K562 (cell line): ENCODE measurements around the gene KCNK4. TPM values are rescaled to one million over a fixed set of nuclear protein-coding genes. Genes with fewer than 3 reads are reported as not detected.

Experiments
- DACH1 ChIP-seq: fragments of 450-650 bp; IDR thresholded peaks from 2 replicates; pipeline ENCODE4 v1.6.1; 2018; ENCODE audit not compliant: partially characterized antibody
- ETV5 ChIP-seq: sonication (generic); formaldehyde crosslinking; IDR thresholded peaks from 2 replicates; pipeline ENCODE4 v1.4.0; 2020; ENCODE audit warnings: low read depth, mild to moderate bottlenecking, missing genetic modification reagents
- GTF2E2 ChIP-seq: fragments of 200-800 bp; sonication (Bioruptor generic); IDR thresholded peaks from 2 replicates; pipeline ENCODE4 v1.6.1; 2016; ENCODE audit warnings: missing genetic modification characterization, missing compliant biosample characterization
- HIVEP1 ChIP-seq: fragments of 250-450 bp; sonication (Bioruptor Pico); IDR thresholded peaks from 2 replicates; pipeline ENCODE4 v1.4.0; 2020; ENCODE audit warnings: mild to moderate bottlenecking
- KAT7 ChIP-seq: sonication (generic); formaldehyde crosslinking; IDR thresholded peaks from 2 replicates; pipeline ENCODE4 v1.8.0; 2022; ENCODE audit warnings: missing genetic modification reagents, mild to moderate bottlenecking, borderline replicate concordance
- MAFF ChIP-seq: IDR thresholded peaks from 2 replicates; pipeline ENCODE4 v1.6.1; 2012; ENCODE audit warnings: low read length, improper control_type of control experiment
- MGA ChIP-seq: fragments of 450-650 bp; IDR thresholded peaks from 2 replicates; pipeline ENCODE4 v1.6.1; 2016; ENCODE audit warnings: mild to moderate bottlenecking, moderate library complexity
- PHB ChIP-seq: fragments of 250-450 bp; sonication (Bioruptor Pico); IDR thresholded peaks from 2 replicates; pipeline ENCODE4 v1.5.0; 2021
- POLR2AphosphoS2 ChIP-seq: IDR thresholded peaks from 2 replicates; pipeline ENCODE4 v1.6.1; 2012; ENCODE audit warnings: low read length, improper control_type of control experiment
- PTRF ChIP-seq: fragments of 450-650 bp; IDR thresholded peaks from 2 replicates; pipeline ENCODE4 v1.6.1; 2016; ENCODE audit warnings: mild to moderate bottlenecking, missing genetic modification characterization, missing compliant biosample characterization
- SAFB2 ChIP-seq: fragments of 200-400 bp; formaldehyde crosslinking; IDR thresholded peaks from 2 replicates; pipeline ENCODE4 v1.6.1; 2018; ENCODE audit warnings: borderline replicate concordance, low read length, low read depth, moderate library complexity; ENCODE audit not compliant: severe bottlenecking
- STAT5A ChIP-seq: IDR thresholded peaks from 2 replicates; pipeline ENCODE4 v1.6.1; 2012; ENCODE audit warnings: low read length, inconsistent platforms, borderline replicate concordance
- TCF7 ChIP-seq: sonication (generic); IDR thresholded peaks from 2 replicates; pipeline ENCODE4 v1.6.1; 2016; ENCODE audit warnings: antibody characterized with exemption, borderline replicate concordance
- VEZF1 ChIP-seq: fragments of 200-800 bp; sonication (Bioruptor generic); IDR thresholded peaks from 2 replicates; pipeline ENCODE4 v1.6.1; 2017; ENCODE audit warnings: missing genetic modification characterization, missing compliant biosample characterization
- ZFX ChIP-seq: sonication (generic); formaldehyde crosslinking; IDR thresholded peaks from 2 replicates; pipeline ENCODE4 v1.8.0; 2022; ENCODE audit warnings: mild to moderate bottlenecking, missing genetic modification reagents, moderate library complexity
- ZNF384 ChIP-seq: IDR thresholded peaks from 2 replicates; pipeline ENCODE4 v1.6.1; 2012; ENCODE audit warnings: low read depth, low read length, improper control_type of control experiment
- polyA plus RNA-seq, 8 experiments: library from polyadenylated mRNA; depleted of rRNA in 4 of 8; stranded (reverse) in 5 of 8; unstranded in 3 of 8; fragments of >200 nt; fragmentation: Nextera tagmentation in 2 of 8; fragmentation: Illumina TruSeq in 1 of 8; extraction: Ambion mirVana in 2 of 8; extraction: Trizol in 1 of 8; gene quantifications; 2 replicates each; pipeline versions ENCODE4 v1.2.1 to v1.2.3, GENCODE V29; 2011 to 2014; ENCODE audit warnings: inconsistent platforms in 1 of 8, missing spikeins in 1 of 8
- total RNA-seq, 7 experiments: library from RNA; depleted of rRNA in 6 of 7; stranded (reverse); fragments of >200 nt in 6 of 7; fragmentation: Illumina TruSeq in 2 of 7; extraction: Trizol in 2 of 7; gene quantifications; 2 replicates each; pipeline versions ENCODE4 v1.2.1 to v1.2.3, GENCODE V29; 2011 to 2021; ENCODE audit warnings: low replicate concordance in 1 of 7

Gene KCNK4
- total and polyA plus RNA-seq, 9 of the 15 experiments (the other 6 are each of a cell fraction or from before 2014, with no cell fraction given), result not detected

DNA sequence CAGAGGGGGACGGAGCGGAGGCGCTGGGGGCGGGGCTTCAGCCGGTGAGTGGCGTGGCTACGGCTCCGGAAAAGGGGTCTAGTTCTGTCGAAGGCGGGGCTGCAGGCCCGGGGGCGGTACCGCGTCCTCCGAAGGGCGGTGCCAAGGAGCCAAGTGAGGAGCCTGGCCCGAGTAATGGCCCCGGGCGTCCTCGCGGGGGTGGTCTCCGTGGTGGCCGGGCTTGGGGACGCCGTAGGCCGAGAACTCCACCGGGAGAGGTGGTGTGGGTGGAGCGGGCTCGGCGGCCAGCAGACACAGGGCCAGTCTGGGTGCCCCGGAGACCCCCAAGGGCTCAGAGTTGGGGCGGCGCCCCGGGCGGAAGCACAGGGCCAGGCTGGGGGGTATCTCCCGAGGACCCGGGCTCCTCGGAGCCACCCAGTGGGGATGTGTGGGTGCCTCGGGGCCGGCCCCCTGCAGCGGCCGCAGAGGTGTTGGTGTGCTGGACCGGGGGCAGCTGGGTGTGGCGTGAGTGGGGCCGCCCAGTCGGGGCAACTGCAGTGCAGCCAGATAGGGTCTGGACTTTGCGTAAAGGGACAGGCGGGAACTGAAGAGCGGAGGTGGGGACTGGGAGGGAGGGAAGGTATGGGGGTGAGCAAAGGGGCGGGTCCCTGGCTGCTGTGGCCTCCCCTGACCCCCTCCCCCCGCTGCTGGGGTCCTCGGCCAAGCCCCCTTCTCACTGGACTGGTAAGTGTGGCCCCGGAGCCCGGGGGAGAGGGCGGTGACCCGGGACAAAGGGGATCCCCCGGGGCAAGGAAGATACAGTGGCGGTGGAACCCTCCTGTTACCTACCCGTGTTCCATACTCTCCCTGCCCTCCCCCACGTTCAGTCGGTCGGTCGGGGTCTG, 49.4 kb upstream of the KCNK4 start (continued):
- TF ChIP-seq MGA (no peak), KAT7 (CRISPR knock-in tag) (no peak; the same call in 1 of the 2 replicates), DACH1 (no peak), PTRF (tag) (no peak), GTF2E2 (tag) (no peak), STAT5A (no peak), ZFX (CRISPR knock-in tag) (no peak; the same call in 1 of the 2 replicates), HIVEP1 (CRISPR knock-in tag) (no peak), ETV5 (no peak), POLR2AphosphoS2 (no peak), VEZF1 (peak; percentile 33), PHB (CRISPR knock-in tag) (peak; percentile 36; the same call in 1 of the 2 replicates), MAFF (no peak), TCF7 (no peak), SAFB2 (no peak), ZNF384 (no peak)
